Stimulated activated naive CD4-positive, alpha-beta T cell (primary cell): ENCODE results near the gene NPIPA8.
"Not testable (repeated sequence)": the region's sequence is repeated elsewhere in the genome, so short reads cannot be mapped to it uniquely, and the experiment has no call there.

Experiments
- DNase-seq, 6 experiments: peaks; one replicate each; lab custom pipeline; 2025; lab: John Stamatoyannopoulos, UW

NPIPA8 gene

DNA sequence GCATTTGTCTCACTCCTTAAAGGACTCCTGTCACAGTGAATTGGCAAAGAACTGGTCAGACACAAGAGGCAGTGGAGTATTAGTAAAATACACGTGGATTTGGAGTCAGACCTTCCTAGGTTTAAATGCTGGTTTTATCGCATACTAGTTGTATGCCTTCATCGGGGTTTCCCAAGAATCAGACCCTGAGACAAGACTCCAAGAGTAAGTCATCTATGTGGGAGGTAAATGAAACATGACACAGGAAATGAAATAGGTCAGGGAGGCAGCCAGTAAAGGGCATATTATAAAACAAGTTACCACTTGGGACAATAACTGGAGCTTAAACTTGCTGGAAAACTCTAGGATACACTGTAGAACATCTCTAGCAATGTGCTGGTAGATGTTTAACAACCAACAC is 59.8 kb downstream of the NPIPA8 start:
- not testable (repeated sequence) for DNase-seq

DNA sequence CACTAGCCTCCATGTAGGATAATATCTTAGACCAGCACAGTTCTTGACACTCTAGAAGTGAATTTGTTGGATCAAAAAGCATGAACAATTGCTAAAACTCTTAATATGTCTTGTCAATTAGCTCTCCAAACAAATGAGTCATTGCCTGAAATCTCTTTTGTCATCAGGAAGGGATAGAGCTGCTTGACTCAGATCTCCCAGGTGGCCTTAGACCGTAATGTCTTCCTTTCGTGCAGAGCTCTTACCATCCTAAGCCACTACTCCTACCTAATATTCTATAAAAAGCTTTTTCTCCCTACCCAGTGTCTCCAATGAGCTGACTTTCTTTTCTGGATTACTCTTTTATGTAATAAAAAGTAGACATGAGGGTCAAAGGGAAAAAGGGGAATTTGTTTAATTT is 66.4 kb downstream of the NPIPA8 start:
- DNase-seq = not testable (repeated sequence)
